Retina (tissue), 1 donor: ENCODE measurements around the gene PCYOX1L.

Experiments used
- DNase-seq: peaks from one replicate; pipeline ENCODE4 v3.0.0-alpha.2; 2016

The PCYOX1L gene

GRCh38 chr5:149371296-149371962, 13.6 kb downstream of the PCYOX1L start:
- DNase-seq: peak; percentile 71

- DNase-seq: no peak
These were observed 14.4 kb downstream of the PCYOX1L start for GRCh38 chr5:149372076-149372795.

- no peak for DNase-seq
These were observed 15.1 kb downstream of the PCYOX1L start for GRCh38 chr5:149372932-149373331.

- no peak for DNase-seq
These were observed 16.5 kb downstream of the PCYOX1L start for GRCh38 chr5:149374303-149374702.

- no peak for DNase-seq
These were observed 17.0 kb downstream of the PCYOX1L start for GRCh38 chr5:149374801-149375200.

GRCh38 chr5:149375434-149375833, 17.6 kb downstream of the PCYOX1L start:
- DNase-seq: no peak

- DNase-seq: no peak
These were observed 18.3 kb downstream of the PCYOX1L start for GRCh38 chr5:149376104-149376503.

GRCh38 chr5:149376711-149377447, 19.0 kb downstream of the PCYOX1L start:
- no peak for DNase-seq

- no peak for DNase-seq
These were observed 20.5 kb downstream of the PCYOX1L start for GRCh38 chr5:149378241-149378820.

GRCh38 chr5:149379177-149379761, 21.4 kb downstream of the PCYOX1L start, which contains the start of gene IL17B:
IL17B (minus strand) TSS chr5:149379292; CDS start chr5:149379225, 67 bp downstream.
- no peak for DNase-seq

GRCh38 chr5:149379818-149380374, 22.1 kb downstream of the PCYOX1L start:
- DNase-seq: no peak

- DNase-seq: no peak
These were observed 22.7 kb downstream of the PCYOX1L start for GRCh38 chr5:149380466-149381121.

GRCh38 chr5:149381261-149381985, 23.6 kb downstream of the PCYOX1L start:
- DNase-seq: no peak

- DNase-seq: peak; percentile 87
These were observed 24.1 kb downstream of the PCYOX1L start for GRCh38 chr5:149381986-149382338.

GRCh38 chr5:149382517-149383220, 24.8 kb downstream of the PCYOX1L start:
- no peak for DNase-seq

- no peak for DNase-seq
These were observed 25.6 kb downstream of the PCYOX1L start for GRCh38 chr5:149383399-149383798.

- no peak for DNase-seq
These were observed 28.3 kb downstream of the PCYOX1L start for GRCh38 chr5:149386166-149386565.

GRCh38 chr5:149387081-149387631, 29.3 kb downstream of the PCYOX1L start:
- DNase-seq: no peak

- DNase-seq: no peak
These were observed 30.1 kb downstream of the PCYOX1L start for GRCh38 chr5:149387982-149388381.

- no peak for DNase-seq
These were observed 30.8 kb downstream of the PCYOX1L start for GRCh38 chr5:149388498-149389190.
